SU-DHL-6 (cell line): ENCODE results near the gene PDE9A.

ENCODE experiments used
- EZH2phosphoT487 ChIP-seq: fragments of 200-600 bp; sonication (generic), shearing (Covaris generic); conservative IDR thresholded peaks from 2 replicates; pipeline ENCODE4 v1.6.1; 2018; ENCODE audit warnings: mild to moderate bottlenecking, antibody characterized with exemption, low read length, moderate library complexity, mixed read lengths
- TF ChIP-seq, protein P1 (sequence below): fragments of 200-600 bp; sonication (generic); IDR thresholded peaks from one replicate; pipeline ENCODE4 v1.5.1; 2017; ENCODE audit warnings: antibody characterized with exemption, mild to moderate bottlenecking, low read length, moderate library complexity; ENCODE audit not compliant: insufficient read depth, poor library complexity, severe bottlenecking

DNA sequence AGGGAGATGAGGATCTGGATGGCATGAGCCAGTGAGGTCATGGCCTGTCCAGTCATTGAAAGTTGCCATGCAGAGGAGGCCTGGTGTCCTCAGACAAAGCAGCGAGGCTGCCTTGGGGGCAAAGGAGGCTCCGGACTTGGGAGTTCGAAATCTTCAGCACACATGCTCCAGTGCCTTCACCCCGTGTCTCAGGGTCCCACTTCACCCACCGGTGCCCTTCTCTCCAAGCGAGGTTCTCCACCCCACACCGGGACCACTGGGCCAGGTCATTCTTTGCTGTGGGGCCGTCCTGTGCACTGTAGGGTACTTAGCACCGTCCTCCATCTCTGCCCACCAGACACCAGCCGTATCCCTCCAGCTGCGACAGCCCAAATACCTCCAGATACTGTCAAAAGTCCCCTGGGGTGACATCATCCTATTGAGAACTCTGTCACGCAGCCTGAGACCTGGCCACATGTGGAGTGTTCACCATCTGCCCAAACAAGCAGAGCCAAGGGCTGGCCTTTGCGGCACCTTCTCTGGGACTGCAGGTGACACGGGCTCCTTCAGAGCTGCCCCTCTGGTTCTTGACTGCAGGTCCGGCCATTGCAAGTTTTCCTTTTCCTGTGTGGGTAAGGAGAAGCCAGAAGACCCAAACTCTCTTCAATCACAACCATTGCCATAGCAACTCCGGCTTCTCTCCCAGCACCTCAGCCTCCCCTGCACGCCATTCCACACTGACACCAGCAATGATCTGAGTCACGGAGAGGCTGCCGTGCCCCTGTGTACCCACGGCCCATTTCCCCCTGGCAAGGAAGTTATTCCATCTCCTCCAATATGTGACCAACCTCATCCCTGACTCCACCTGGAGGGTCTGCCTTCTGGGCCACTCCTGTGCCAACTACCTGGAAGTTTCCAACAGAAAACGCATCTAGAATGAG is 20.4 kb upstream of the PDE9A start:
- TF ChIP-seq, protein P1, sequence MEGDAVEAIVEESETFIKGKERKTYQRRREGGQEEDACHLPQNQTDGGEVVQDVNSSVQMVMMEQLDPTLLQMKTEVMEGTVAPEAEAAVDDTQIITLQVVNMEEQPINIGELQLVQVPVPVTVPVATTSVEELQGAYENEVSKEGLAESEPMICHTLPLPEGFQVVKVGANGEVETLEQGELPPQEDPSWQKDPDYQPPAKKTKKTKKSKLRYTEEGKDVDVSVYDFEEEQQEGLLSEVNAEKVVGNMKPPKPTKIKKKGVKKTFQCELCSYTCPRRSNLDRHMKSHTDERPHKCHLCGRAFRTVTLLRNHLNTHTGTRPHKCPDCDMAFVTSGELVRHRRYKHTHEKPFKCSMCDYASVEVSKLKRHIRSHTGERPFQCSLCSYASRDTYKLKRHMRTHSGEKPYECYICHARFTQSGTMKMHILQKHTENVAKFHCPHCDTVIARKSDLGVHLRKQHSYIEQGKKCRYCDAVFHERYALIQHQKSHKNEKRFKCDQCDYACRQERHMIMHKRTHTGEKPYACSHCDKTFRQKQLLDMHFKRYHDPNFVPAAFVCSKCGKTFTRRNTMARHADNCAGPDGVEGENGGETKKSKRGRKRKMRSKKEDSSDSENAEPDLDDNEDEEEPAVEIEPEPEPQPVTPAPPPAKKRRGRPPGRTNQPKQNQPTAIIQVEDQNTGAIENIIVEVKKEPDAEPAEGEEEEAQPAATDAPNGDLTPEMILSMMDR = no peak
- no peak for TF ChIP-seq EZH2phosphoT487
